Smooth muscle cell (in vitro differentiated cells): ENCODE data around the gene STK39. TPM values are rescaled to one million over a fixed set of nuclear protein-coding genes. Genes with fewer than 3 reads are reported as not detected.

Experiments used
- DNase-seq: peaks from one replicate; lab custom pipeline; 2025; ENCODE audit not compliant: unreplicated experiment; lab: John Stamatoyannopoulos, UW
- H2AFZ ChIP-seq: fragments of 200-600 bp; sonication (generic); 2 replicates; pipeline ENCODE4 v1.6.0; 2016; ENCODE audit warnings: antibody characterized with exemption, low read depth, mild to moderate bottlenecking
- H3F3A ChIP-seq: fragments of 200-600 bp; sonication (generic); 2 replicates; pipeline ENCODE4 v1.6.0; 2017; ENCODE audit warnings: antibody characterized with exemption, low read depth
- H3K27ac ChIP-seq: fragments of 200-600 bp; sonication (generic); 2 replicates; pipeline ENCODE4 v1.5.1; 2016; ENCODE audit warnings: low read depth, mild to moderate bottlenecking
- H3K27me3 ChIP-seq: fragments of 200-600 bp; sonication (generic); 2 replicates; pipeline ENCODE4 v1.6.1; 2016; ENCODE audit warnings: low read depth, mild to moderate bottlenecking
- H3K36me3 ChIP-seq: fragments of 200-600 bp; sonication (generic); 2 replicates; pipeline ENCODE4 v1.5.1; 2016; ENCODE audit warnings: low read depth
- H3K4me1 ChIP-seq: fragments of 200-600 bp; sonication (generic); 2 replicates; pipeline ENCODE4 v1.5.1; 2016; ENCODE audit warnings: low read depth
- H3K4me2 ChIP-seq: fragments of 200-600 bp; sonication (generic); 2 replicates; pipeline ENCODE4 v1.6.0; 2016; ENCODE audit warnings: mild to moderate bottlenecking
- H3K4me3 ChIP-seq: fragments of 200-600 bp; sonication (generic); 2 replicates; pipeline ENCODE4 v1.5.1; 2016; ENCODE audit warnings: mild to moderate bottlenecking
- H3K79me2 ChIP-seq: fragments of 200-600 bp; sonication (generic); 2 replicates; pipeline ENCODE4 v1.6.0; 2016; ENCODE audit warnings: low read depth, mild to moderate bottlenecking
- H3K9ac ChIP-seq: fragments of 200-600 bp; sonication (generic); 2 replicates; pipeline ENCODE4 v1.6.0; 2016; ENCODE audit warnings: low read depth
- H3K9me3 ChIP-seq: fragments of 200-600 bp; sonication (generic); replicated peaks from 2 replicates; pipeline ENCODE4 v1.5.1; 2016; ENCODE audit warnings: low read depth
- H4K20me1 ChIP-seq: fragments of 200-600 bp; sonication (generic); 2 replicates; pipeline ENCODE4 v1.6.0; 2016; ENCODE audit warnings: low read depth
- CTCF ChIP-seq: fragments of 200-600 bp; sonication (generic); IDR thresholded peaks from 2 replicates; pipeline ENCODE4 v1.5.1; 2017; ENCODE audit warnings: borderline replicate concordance, mild to moderate bottlenecking, antibody characterized with exemption; ENCODE audit not compliant: insufficient read depth, poor library complexity, severe bottlenecking
- WGBS: methylation state at CpG from one replicate; pipeline ENCODE4 v1.1.7; 2016; ENCODE audit warnings: low lambda C conversion rate; 5-methylcytosine and 5-hydroxymethylcytosine counted together
- polyA plus RNA-seq: library from polyadenylated mRNA; unstranded; fragments of >200 nt; fragmentation: Nextera tagmentation; extraction: Ambion mirVana; gene quantifications from 2 replicates; pipeline ENCODE4 v1.2.1, GENCODE V29; 2016
- total RNA-seq: library from RNA; depleted of rRNA; stranded (reverse); fragments of >200 nt; gene quantifications from 2 replicates; pipeline ENCODE4 v1.2.3, GENCODE V29; 2014

STK39 gene
- total and polyA plus RNA-seq, 2 experiments from 2014 or later = 21.1 to 37.8 TPM

- Histone ChIP-seq H2AFZ (no peak overlapping the region), H3K9ac (no peak overlapping the region), H4K20me1 (no peaks in the 10 kb centered on the region), H3K9me3 (no peaks in the 10 kb centered on the region), H3F3A (no peaks in the 10 kb centered on the region), H3K4me2 (no peak overlapping the region), H3K36me3 (no peaks in the 10 kb centered on the region), H3K27me3 (no peaks in the 10 kb centered on the region), H3K4me3 (no peak overlapping the region), H3K27ac (no peak overlapping the region), H3K4me1 (peaks cover 4% of the 10 kb centered on the region), H3K79me2 (no peaks in the 10 kb centered on the region)
- no peak for TF ChIP-seq CTCF
- DNase-seq = no peak
- 88% methylated on average over 6 of the region's 6 CpGs for WGBS
Observed at GRCh38 chr2:167955264-167955906, 292.0 kb downstream of the STK39 start.

GRCh38 chr2:167954495-167954894 lies 292.9 kb downstream of the STK39 start:
- no peak overlapping the region for H3K4me3 ChIP-seq
- no peaks in the 10 kb centered on the region for H3K36me3 ChIP-seq
- H3K79me2 ChIP-seq = no peaks in the 10 kb centered on the region
- no peaks in the 10 kb centered on the region for H3F3A ChIP-seq
- no peak for TF ChIP-seq CTCF
- H3K9ac ChIP-seq = no peak overlapping the region
- H3K27me3 ChIP-seq = no peaks in the 10 kb centered on the region
- H3K27ac ChIP-seq = no peak overlapping the region
- peaks cover 4% of the 10 kb centered on the region for H3K4me1 ChIP-seq
- no peak overlapping the region for H3K4me2 ChIP-seq
- no peaks in the 10 kb centered on the region for H3K9me3 ChIP-seq
- no peaks in the 10 kb centered on the region for H4K20me1 ChIP-seq
- 76% methylated on average over 2 of the region's 2 CpGs for WGBS
- H2AFZ ChIP-seq = no peak overlapping the region
- no peak for DNase-seq

- 82% methylated on average over 3 of the region's 3 CpGs for WGBS
Observed at GRCh38 chr2:167953776-167954175, 293.6 kb downstream of the STK39 start.

More at GRCh38 chr2:167953776-167954175, 293.6 kb downstream of the STK39 start:
- peaks cover 4% of the 10 kb centered on the region for H3K4me1 ChIP-seq
- H3K9me3 ChIP-seq = no peaks in the 10 kb centered on the region
- DNase-seq = no peak
- TF ChIP-seq CTCF = no peak
- no peaks in the 10 kb centered on the region for H3K27me3 ChIP-seq
- no peak overlapping the region for H3K27ac ChIP-seq
- H3K36me3 ChIP-seq = no peaks in the 10 kb centered on the region
- H3F3A ChIP-seq = no peaks in the 10 kb centered on the region
- no peak overlapping the region for H3K4me3 ChIP-seq
- no peak overlapping the region for H3K9ac ChIP-seq
- no peak overlapping the region for H3K4me2 ChIP-seq
- no peaks in the 10 kb centered on the region for H3K79me2 ChIP-seq
- H4K20me1 ChIP-seq = no peaks in the 10 kb centered on the region
- H2AFZ ChIP-seq = no peak overlapping the region
